Tibial nerve (tissue), 4 donors: ENCODE data around the gene COL8A1. TPM values are rescaled to one million over a fixed set of nuclear protein-coding genes. Genes with fewer than 3 reads are reported as not detected.
"Not testable (repeated sequence)": the region's sequence is repeated elsewhere in the genome, so short reads cannot be mapped to it uniquely, and the experiment has no call there.

Experiments
- DNase-seq, 2 donors: peaks; one replicate each; pipeline ENCODE4 v3.0.0-alpha.2; 2019; ENCODE audit warnings: low spot score in 2 of 2
- H3K27ac ChIP-seq, 4 donors: fragments of 200-600 bp; sonication (generic) in 3 of 4; one replicate each; pipeline ENCODE4 v1.5.1; 2017 to 2019; ENCODE audit warnings: mild to moderate bottlenecking in 1 of 4
- H3K27me3 ChIP-seq, 2 donors: fragments of 200-600 bp; sonication (generic) in 1 of 2; one replicate each; pipeline versions ENCODE4 v1.5.1 to v1.6.0; 2017 to 2019
- H3K36me3 ChIP-seq, 3 donors: fragments of 200-600 bp; sonication (generic); one replicate each; pipeline ENCODE4 v1.5.1; 2018 to 2019
- H3K4me1 ChIP-seq, 4 donors: fragments of 200-600 bp; sonication (generic) in 3 of 4; one replicate each; pipeline ENCODE4 v1.5.1; 2017 to 2019
- H3K4me3 ChIP-seq, 4 donors: fragments of 200-600 bp; sonication (generic) in 3 of 4; one replicate each; pipeline ENCODE4 v1.5.1; 2017 to 2019; ENCODE audit warnings: mild to moderate bottlenecking in 1 of 4, moderate library complexity in 1 of 4
- H3K9me3 ChIP-seq, 4 donors: fragments of 200-600 bp; sonication (generic) in 3 of 4; one replicate each; pipeline ENCODE4 v1.5.1; 2017 to 2019
- EP300 ChIP-seq, 2 donors: sonication (generic); formaldehyde crosslinking; IDR thresholded peaks; one replicate each; pipeline ENCODE4 v1.6.1; 2017; ENCODE audit warnings: antibody characterized with exemption in 2 of 2, mild to moderate bottlenecking in 1 of 2
- POLR2A ChIP-seq, 2 donors: fragments of 450-650 bp; IDR thresholded peaks; one replicate each; pipeline ENCODE4 v1.6.1; 2017; ENCODE audit warnings: antibody characterized with exemption in 2 of 2, mild to moderate bottlenecking in 2 of 2, moderate library complexity in 2 of 2
- WGBS, 2 donors: methylation state at CpG; one replicate each; pipeline ENCODE4 v1.1.5; 2018; 5-methylcytosine and 5-hydroxymethylcytosine counted together
- total RNA-seq, 4 donors: library from RNA; depleted of rRNA; stranded (reverse); fragments of >200 nt; gene quantifications; one replicate each; pipeline ENCODE4 v1.1.0, GENCODE V29; 2016
- TF ChIP-seq, protein P1 (sequence below), 5 experiments: fragments of 200-600 bp in 3 of 5; fragments of 450-650 bp in 2 of 5; sonication (generic) in 3 of 5; IDR thresholded peaks; one replicate each; pipeline ENCODE4 v1.5.1; 2016 to 2019; ENCODE audit warnings: antibody characterized with exemption in 5 of 5, mild to moderate bottlenecking in 3 of 5, moderate library complexity in 2 of 5

COL8A1 gene
- total RNA-seq, 4 donors from 2014 or later, result 144 to 217 (median 177) TPM

DNA sequence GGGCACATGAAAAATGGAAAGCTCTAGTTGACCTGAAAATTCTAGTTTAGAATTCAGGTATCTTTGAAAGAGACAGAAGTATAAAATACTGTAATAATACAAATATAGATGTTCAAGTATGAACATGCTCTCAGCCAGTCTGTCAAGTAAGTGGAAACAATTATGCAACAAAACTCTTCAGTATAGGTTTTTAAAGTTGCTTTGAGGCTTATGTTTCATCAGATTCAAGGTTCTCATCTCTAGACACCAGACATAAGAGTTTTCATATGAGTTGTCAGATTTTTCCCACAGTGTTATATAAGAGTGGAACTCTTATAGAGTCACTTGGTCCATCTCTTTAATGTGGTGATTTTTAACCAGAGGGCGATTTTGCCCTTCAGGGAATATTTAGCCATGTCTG lies 201.2 kb downstream of the COL8A1 start:
- TF ChIP-seq, protein P1, sequence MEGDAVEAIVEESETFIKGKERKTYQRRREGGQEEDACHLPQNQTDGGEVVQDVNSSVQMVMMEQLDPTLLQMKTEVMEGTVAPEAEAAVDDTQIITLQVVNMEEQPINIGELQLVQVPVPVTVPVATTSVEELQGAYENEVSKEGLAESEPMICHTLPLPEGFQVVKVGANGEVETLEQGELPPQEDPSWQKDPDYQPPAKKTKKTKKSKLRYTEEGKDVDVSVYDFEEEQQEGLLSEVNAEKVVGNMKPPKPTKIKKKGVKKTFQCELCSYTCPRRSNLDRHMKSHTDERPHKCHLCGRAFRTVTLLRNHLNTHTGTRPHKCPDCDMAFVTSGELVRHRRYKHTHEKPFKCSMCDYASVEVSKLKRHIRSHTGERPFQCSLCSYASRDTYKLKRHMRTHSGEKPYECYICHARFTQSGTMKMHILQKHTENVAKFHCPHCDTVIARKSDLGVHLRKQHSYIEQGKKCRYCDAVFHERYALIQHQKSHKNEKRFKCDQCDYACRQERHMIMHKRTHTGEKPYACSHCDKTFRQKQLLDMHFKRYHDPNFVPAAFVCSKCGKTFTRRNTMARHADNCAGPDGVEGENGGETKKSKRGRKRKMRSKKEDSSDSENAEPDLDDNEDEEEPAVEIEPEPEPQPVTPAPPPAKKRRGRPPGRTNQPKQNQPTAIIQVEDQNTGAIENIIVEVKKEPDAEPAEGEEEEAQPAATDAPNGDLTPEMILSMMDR (IDR thresholded peaks at IDR 0.05), result no peak
- TF ChIP-seq EP300 (IDR thresholded peaks at IDR 0.05), result no peak
- TF ChIP-seq POLR2A (IDR thresholded peaks at IDR 0.05), result no peak
- Histone ChIP-seq H3K9me3 (no peaks in the 10 kb centered on the region), H3K27ac (no peak overlapping the region), H3K36me3 (no peaks in the 10 kb centered on the region), H3K4me3 (no peak overlapping the region), H3K4me1 (peaks cover 0 to 18% (median 16%) of the 10 kb centered on the region in 4 donors), H3K27me3 (no peaks in the 10 kb centered on the region)
- 85 to 90% methylated on average over 1 of the region's 1 CpG for WGBS, 2 donors
- no peak for DNase-seq

DNA sequence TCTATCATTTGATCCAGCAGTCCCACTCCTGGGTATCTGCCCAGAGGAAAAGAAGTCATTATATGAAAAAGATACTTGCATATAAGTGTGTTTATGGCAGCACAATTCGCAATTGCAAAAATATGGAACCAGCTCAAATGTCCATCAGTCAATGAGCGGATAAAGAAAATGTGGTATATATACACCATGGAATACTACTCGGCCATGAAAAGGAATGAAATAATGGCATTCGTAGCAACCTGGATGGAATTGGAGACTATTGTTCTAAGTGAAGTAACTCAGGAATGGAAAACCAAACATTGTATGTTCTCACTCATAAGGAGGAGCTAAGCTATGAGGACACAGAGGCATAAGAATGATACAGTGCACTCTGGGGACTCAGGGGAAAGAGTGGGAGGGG lies 203.6 kb downstream of the COL8A1 start:
- H3K4me3 ChIP-seq, H3K9me3 ChIP-seq, DNase-seq, H3K27me3 ChIP-seq, H3K36me3 ChIP-seq, H3K27ac ChIP-seq: not testable (repeated sequence)
- 92 to 97% methylated on average over 4 of the region's 4 CpGs for WGBS, 2 donors
- peaks cover 0 to 41% (median 19%) of the 10 kb centered on the region in 4 donors for H3K4me1 ChIP-seq

DNA sequence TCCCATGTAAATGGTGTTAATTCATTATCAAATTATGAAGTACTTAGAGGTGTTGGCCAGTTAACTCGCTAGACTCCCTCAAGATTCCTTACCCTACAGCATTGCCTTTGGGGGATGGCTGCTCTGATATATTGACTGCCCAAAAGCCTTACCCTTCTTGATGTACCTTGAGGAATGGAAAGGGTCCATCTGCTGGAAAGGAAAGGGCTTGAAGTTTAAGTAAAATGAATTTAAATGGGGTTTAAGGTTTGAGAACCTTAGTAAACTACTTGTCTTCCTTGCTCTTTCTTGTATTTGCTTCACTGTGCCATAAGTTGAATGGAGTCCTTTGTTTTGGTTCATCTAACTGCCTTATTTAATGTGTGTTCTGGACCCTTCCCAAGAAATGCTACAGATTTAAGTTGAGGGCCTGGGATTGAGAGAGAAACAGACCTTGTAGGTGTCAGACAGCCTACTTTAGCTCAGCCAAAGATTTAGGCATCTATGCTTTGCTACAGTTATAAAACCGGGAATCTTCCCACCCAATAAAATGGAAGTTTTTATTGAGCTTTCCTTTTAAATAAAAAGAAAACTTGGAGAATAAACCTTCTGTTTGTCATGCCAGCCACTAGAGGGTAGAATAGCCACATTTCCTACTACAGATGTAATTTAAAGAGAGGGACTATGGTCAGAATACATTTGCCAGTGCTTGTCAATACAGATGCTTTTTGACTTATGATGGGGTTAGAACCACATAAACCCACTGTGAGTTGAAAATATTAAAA lies 204.6 kb downstream of the COL8A1 start:
- 44 to 45% methylated on average over 2 of the region's 2 CpGs for WGBS, 2 donors

DNA sequence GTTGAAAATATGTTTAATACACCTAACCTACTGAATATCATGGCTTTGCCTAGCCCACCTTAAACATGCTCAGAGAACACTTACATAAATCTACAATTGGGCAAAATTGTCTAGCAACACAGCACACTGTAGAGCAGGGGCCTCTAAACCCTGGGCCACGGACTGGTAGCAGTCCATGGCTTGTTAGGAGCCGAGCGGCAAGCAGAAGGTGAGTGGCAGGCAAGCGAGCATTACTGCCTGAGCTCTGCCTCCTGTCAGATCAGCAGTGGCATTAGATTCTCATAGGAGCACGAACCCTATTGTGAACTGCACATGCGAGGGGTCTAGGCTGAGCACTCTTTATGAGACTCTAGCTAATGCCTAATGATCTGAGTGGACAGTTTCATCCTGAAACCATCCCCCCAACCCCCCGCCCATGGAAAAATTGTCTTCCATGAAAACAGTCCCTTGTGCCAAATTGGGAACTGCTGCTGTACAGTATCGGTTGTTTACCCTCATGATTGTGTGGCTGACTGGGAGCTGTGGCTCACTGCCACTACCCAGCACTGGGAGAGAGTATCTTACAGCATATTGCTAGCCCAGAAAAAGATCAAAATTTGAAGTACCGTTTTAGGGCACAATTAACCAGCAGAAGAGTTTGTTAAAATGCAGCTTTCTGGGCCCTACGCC lies 205.3 kb downstream of the COL8A1 start:
- Histone ChIP-seq H3K36me3 (no peaks in the 10 kb centered on the region), H3K27ac (peak overlapping the region in 3 of 4 donors; percentile 57 to 73 (median 61)), H3K27me3 (no peaks in the 10 kb centered on the region), H3K4me1 (peaks cover 0 to 56% (median 19%) of the 10 kb centered on the region in 4 donors), H3K9me3 (no peaks in the 10 kb centered on the region), H3K4me3 (no peak overlapping the region)
- DNase-seq, result no peak
- WGBS, 2 donors, result 35 to 45% methylated on average over 10 of the region's 10 CpGs
- TF ChIP-seq, protein P1 (IDR thresholded peaks at IDR 0.05), result no peak
- TF ChIP-seq POLR2A (IDR thresholded peaks at IDR 0.05) (no peak), EP300 (IDR thresholded peaks at IDR 0.05) (no peak)

More for the DNA sequence above, 204.6 kb downstream of the COL8A1 start:
- no peak for DNase-seq
- H3K36me3 ChIP-seq, result no peaks in the 10 kb centered on the region
- peak overlapping the region in 3 of 4 donors; percentile 57 to 73 (median 61) for H3K27ac ChIP-seq
- H3K4me3 ChIP-seq, result no peak overlapping the region
- TF ChIP-seq, protein P1 (IDR thresholded peaks at IDR 0.05), result peak; percentile 53 to 82 (median 67)
- TF ChIP-seq POLR2A (IDR thresholded peaks at IDR 0.05), result no peak
- H3K9me3 ChIP-seq, result no peaks in the 10 kb centered on the region
- H3K4me1 ChIP-seq, result peaks cover 0 to 51% (median 19%) of the 10 kb centered on the region in 4 donors
- no peaks in the 10 kb centered on the region for H3K27me3 ChIP-seq

DNA sequence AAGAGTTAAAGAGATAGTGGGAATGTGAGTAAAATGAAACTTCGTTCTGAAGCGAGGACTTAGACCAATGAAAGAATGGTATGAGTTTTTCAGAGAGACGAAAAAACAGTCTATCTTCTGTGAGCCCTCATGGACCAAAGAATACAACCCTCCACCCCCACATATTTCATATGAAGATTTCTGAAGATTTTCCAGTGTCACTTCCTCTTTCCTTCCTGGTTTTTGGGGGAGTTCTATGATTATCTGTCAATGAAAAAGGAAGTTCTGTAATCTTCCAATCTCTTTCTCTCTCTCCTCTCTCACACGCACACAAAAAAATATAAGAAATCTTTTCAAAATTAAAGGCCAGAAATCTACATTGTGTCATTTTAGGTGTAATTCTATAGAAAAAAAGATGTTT lies 206.9 kb downstream of the COL8A1 start:
- DNase-seq, result no peak
- peak overlapping the region in 2 of 4 donors; percentile 61 to 73 for H3K27ac ChIP-seq
- peaks cover 0 to 56% (median 19%) of the 10 kb centered on the region in 4 donors for H3K4me1 ChIP-seq
- 31 to 46% methylated on average over 4 of the region's 4 CpGs for WGBS, 2 donors
- no peaks in the 10 kb centered on the region for H3K27me3 ChIP-seq
- TF ChIP-seq, protein P1 (IDR thresholded peaks at IDR 0.05), result no peak
- TF ChIP-seq EP300 (IDR thresholded peaks at IDR 0.05) (no peak), POLR2A (IDR thresholded peaks at IDR 0.05) (no peak)
- H3K36me3 ChIP-seq, result peaks cover 0 to 7% (median 0%) of the 10 kb centered on the region in 3 donors
- peak overlapping the region in 1 of 4 donors; percentile 2 for H3K4me3 ChIP-seq
- H3K9me3 ChIP-seq, result no peaks in the 10 kb centered on the region
